HepG2 (cell line): ENCODE results near the gene ZCCHC12. TPM values are rescaled to one million over a fixed set of nuclear protein-coding genes. Genes with fewer than 3 reads are reported as not detected.

Experiments used
- AGO1 ChIP-seq: fragments of 200-400 bp; formaldehyde crosslinking; IDR thresholded peaks from 2 replicates; pipeline ENCODE4 v1.6.1; 2017; ENCODE audit warnings: mild to moderate bottlenecking, low read depth, low read length, moderate library complexity; ENCODE audit not compliant: poor library complexity, severe bottlenecking
- CREBL2 ChIP-seq: sonication (generic); formaldehyde crosslinking; IDR thresholded peaks from 2 replicates; pipeline ENCODE4 v1.8.1; 2023; ENCODE audit warnings: missing genetic modification reagents, mild to moderate bottlenecking, borderline replicate concordance
- CSRNP2 ChIP-seq: sonication (generic); formaldehyde crosslinking; conservative IDR thresholded peaks from 2 replicates; pipeline ENCODE4 v1.8.0; 2022; ENCODE audit warnings: low read depth, missing genetic modification reagents
- GLMP ChIP-seq: sonication (generic); formaldehyde crosslinking; IDR thresholded peaks from 2 replicates; pipeline ENCODE4 v1.9.0; 2021; ENCODE audit warnings: missing genetic modification reagents, mild to moderate bottlenecking, borderline replicate concordance
- HBP1 ChIP-seq: IDR thresholded peaks from 2 replicates; pipeline ENCODE4 v1.6.1; 2016; ENCODE audit warnings: low read depth, control low read depth
- HDAC6 ChIP-seq: fragments of 200-600 bp; sonication (generic); IDR thresholded peaks from 2 replicates; pipeline ENCODE4 v1.7.0; 2017; ENCODE audit warnings: mild to moderate bottlenecking, antibody characterized with exemption, low read length, low read depth
- LRRFIP1 ChIP-seq: sonication (generic); formaldehyde crosslinking; conservative IDR thresholded peaks from 2 replicates; pipeline ENCODE4 v1.4.0; 2020; ENCODE audit warnings: missing genetic modification reagents
- NFE2L1 ChIP-seq: sonication (generic); formaldehyde crosslinking; IDR thresholded peaks from 2 replicates; pipeline ENCODE4 v1.4.0; 2020; ENCODE audit warnings: missing genetic modification reagents, mild to moderate bottlenecking, borderline replicate concordance
- PITX1 ChIP-seq: sonication (generic); formaldehyde crosslinking; IDR thresholded peaks from 2 replicates; pipeline ENCODE4 v1.5.1; 2020; ENCODE audit warnings: mild to moderate bottlenecking, missing genetic modification reagents
- POGZ ChIP-seq: sonication (generic); formaldehyde crosslinking; IDR thresholded peaks from 2 replicates; pipeline ENCODE4 v1.4.0; 2020; ENCODE audit warnings: mild to moderate bottlenecking, missing genetic modification reagents
- TFAP4 ChIP-seq: sonication (generic); IDR thresholded peaks from 2 replicates; pipeline ENCODE4 v1.6.1; 2016; ENCODE audit warnings: low read depth, borderline replicate concordance
- TRIM24 ChIP-seq: sonication (generic); formaldehyde crosslinking; IDR thresholded peaks from 2 replicates; pipeline ENCODE4 v1.8.0; 2022; ENCODE audit warnings: mild to moderate bottlenecking, missing genetic modification reagents
- YEATS4 ChIP-seq: sonication (generic); formaldehyde crosslinking; IDR thresholded peaks from 2 replicates; pipeline ENCODE4 v1.4.0; 2020; ENCODE audit warnings: missing genetic modification reagents, borderline replicate concordance
- ZNF335 ChIP-seq: sonication (generic); formaldehyde crosslinking; IDR thresholded peaks from 2 replicates; pipeline ENCODE4 v1.4.0; 2020; ENCODE audit warnings: missing genetic modification reagents
- ZNF549 ChIP-seq: sonication (generic); formaldehyde crosslinking; IDR thresholded peaks from 2 replicates; pipeline ENCODE4 v1.5.0; 2020; ENCODE audit warnings: missing genetic modification reagents
- ZNF563 ChIP-seq: sonication (generic); formaldehyde crosslinking; IDR thresholded peaks from 2 replicates; pipeline ENCODE4 v1.8.0; 2022; ENCODE audit warnings: mild to moderate bottlenecking, moderate library complexity, missing genetic modification reagents
- ZNF710 ChIP-seq: sonication (generic); formaldehyde crosslinking; IDR thresholded peaks from 2 replicates; pipeline ENCODE4 v1.5.0; 2020; ENCODE audit warnings: mild to moderate bottlenecking, missing genetic modification reagents, borderline replicate concordance
- ZNF776 ChIP-seq: sonication (generic); formaldehyde crosslinking; IDR thresholded peaks from 2 replicates; pipeline ENCODE4 v1.4.0; 2020; ENCODE audit warnings: mild to moderate bottlenecking, missing genetic modification reagents
- ZSCAN12 ChIP-seq: sonication (generic); formaldehyde crosslinking; IDR thresholded peaks from 2 replicates; pipeline ENCODE4 v1.9.0; 2021; ENCODE audit warnings: mild to moderate bottlenecking, missing genetic modification reagents
- ZSCAN22 ChIP-seq: sonication (generic); formaldehyde crosslinking; IDR thresholded peaks from 2 replicates; pipeline ENCODE4 v1.4.0; 2020; ENCODE audit warnings: mild to moderate bottlenecking, missing genetic modification reagents
- polyA plus RNA-seq, 8 experiments: library from polyadenylated mRNA; depleted of rRNA in 3 of 8; stranded (reverse) in 7 of 8; unstranded in 1 of 8; fragments of >200 nt; fragmentation: Illumina TruSeq in 4 of 8; extraction: Trizol in 4 of 8; gene quantifications; 2 replicates each; pipeline versions ENCODE4 v1.2.1 to v1.2.3, GENCODE V29; 2011 to 2016; ENCODE audit warnings: low read depth in 4 of 8, missing spikeins in 1 of 8, mixed read lengths in 1 of 8; ENCODE audit not compliant: insufficient read depth in 1 of 8
- total RNA-seq, 5 experiments: library from RNA; depleted of rRNA; stranded (reverse); fragments of >200 nt; fragmentation: Illumina TruSeq; extraction: Trizol; gene quantifications; 2 replicates each; pipeline ENCODE4 v1.2.3, GENCODE V29; 2016; ENCODE audit warnings: low read depth in 1 of 5

Gene ZCCHC12
- total and polyA plus RNA-seq, 2 of the 13 experiments (the other 11 are each of a cell fraction or from before 2014, with no cell fraction given): 0.05 to 0.20 TPM

GRCh38 chrX:118839334-118839958 is 15.8 kb downstream of the ZCCHC12 start (continued):
- no peak for TF ChIP-seq AGO1
- TF ChIP-seq ZNF335 (CRISPR knock-in tag): no peak
- TF ChIP-seq GLMP (CRISPR knock-in tag): no peak
- TF ChIP-seq ZNF710 (CRISPR knock-in tag): no peak
- no peak for TF ChIP-seq PITX1 (CRISPR knock-in tag)
- no peak for TF ChIP-seq ZNF563 (CRISPR knock-in tag)
- no peak for TF ChIP-seq TFAP4
- no peak for TF ChIP-seq NFE2L1 (CRISPR knock-in tag)
- TF ChIP-seq POGZ: peak; percentile 93
- no peak for TF ChIP-seq ZNF549 (CRISPR knock-in tag)
- TF ChIP-seq CREBL2 (CRISPR knock-in tag): no peak; the same call in 1 of the 2 replicates
- TF ChIP-seq CSRNP2 (CRISPR knock-in tag): no peak
- TF ChIP-seq ZSCAN22 (CRISPR knock-in tag): no peak
- TF ChIP-seq ZNF776 (CRISPR knock-in tag): peak; percentile 78; the same call in 1 of the 2 replicates
- no peak for TF ChIP-seq LRRFIP1 (CRISPR knock-in tag)
- no peak for TF ChIP-seq HDAC6
- no peak for TF ChIP-seq ZSCAN12
- peak; percentile 79 for TF ChIP-seq YEATS4 (CRISPR knock-in tag)
- TF ChIP-seq TRIM24: no peak
- TF ChIP-seq HBP1: no peak
